Pulmonary artery endothelial cell (primary cell): ENCODE results near the gene SUSD3. TPM values are rescaled to one million over a fixed set of nuclear protein-coding genes. Genes with fewer than 3 reads are reported as not detected.

Experiments used
- DNase-seq: peaks from one replicate; pipeline ENCODE4 v3.0.0-alpha.2; 2011; ENCODE audit warnings: low read depth, low spot score
- total RNA-seq: library from RNA; depleted of rRNA; stranded (reverse); fragments of >200 nt; gene quantifications from 2 replicates; pipeline ENCODE4 v1.2.3, GENCODE V29; 2014

SUSD3 gene
- total RNA-seq, 1 donor from 2014 or later, result 0.13 TPM

DNA sequence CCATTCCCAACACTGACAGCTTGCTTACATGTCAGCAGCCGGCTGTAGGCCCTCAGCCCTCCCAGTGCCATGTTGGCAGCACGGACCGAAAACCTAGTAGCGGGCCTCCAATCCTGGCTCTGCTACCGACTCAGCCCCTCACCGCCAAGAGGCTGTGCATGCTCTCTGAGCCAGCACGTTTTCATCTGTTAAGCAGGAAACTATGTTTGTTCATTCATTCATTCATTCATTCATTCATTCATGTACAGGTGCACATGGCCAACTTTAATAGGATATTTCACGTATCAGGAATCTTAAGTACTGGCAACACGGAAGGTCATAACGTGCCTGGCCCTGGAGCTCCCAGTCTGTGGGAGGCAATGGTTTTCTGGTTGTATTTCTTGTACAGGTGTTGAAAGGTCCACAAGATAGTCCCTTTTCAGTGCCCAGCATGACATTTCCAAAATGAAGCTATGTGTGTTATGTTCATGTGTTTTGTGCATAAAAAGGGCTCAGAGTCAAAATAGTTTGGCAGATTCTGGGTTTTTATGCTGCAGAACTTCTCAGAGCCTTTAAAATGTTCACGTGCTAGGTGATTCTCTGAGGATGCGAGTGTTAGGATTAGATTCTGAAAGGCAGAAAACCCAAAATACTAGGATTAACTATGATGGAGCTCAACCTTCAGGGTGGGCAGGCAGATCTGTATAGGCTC is 17.7 kb downstream of the SUSD3 start:
- no peak for DNase-seq

DNA sequence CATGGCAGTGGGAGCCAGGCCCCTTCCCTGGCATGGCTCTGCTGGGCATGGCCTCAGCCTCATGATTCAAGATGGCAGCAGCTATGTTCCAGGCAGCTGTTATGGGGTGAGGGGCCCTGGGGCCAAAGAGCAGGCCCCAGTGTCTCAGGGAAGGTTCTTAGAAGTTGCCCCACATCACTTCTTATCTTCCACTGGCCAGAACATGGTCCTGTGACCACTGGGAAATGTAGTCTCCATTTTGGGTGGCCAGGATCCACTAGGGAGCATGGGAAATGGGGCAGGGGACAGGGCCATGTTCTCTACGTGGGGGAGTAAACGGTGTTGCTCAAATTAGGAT is 18.3 kb downstream of the SUSD3 start:
- no peak for DNase-seq

DNA sequence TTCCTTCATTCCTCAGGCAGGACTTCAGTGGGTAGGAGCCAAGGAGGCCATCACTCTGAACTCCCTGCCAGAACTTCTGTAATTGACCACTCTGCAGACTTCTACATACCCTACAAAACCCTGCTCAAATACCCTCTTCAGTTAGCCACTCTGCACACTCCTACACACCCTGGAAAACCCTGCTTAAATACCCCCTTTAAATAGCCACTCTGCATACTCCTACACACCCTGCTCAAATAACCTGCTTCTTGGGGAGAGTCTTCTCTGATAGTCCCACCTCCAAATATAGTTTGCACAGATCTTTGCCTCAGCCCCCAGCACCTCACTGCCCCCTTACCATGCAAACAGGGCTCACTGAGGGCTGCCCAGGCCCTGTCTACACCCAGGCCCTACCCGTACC is 18.9 kb downstream of the SUSD3 start:
- no peak for DNase-seq

DNA sequence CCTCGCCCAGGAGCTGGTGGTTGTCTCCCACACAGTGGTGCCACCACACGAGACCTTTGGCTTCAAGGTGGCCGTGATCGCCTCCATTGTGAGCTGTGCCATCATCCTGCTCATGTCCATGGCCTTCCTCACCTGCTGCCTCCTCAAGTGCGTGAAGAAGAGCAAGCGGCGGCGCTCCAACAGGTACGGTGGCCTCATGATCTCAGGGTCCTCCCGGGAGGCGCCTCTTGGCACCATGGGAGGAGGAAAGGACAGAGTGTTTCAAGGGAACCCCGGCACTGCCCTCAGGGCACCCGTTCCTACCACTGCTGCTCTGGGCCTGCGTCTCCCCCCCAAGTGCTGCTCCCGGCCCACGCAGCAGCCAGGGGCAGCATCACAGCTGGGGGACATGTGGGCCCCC is 19.3 kb downstream of the SUSD3 start:
- DNase-seq, result no peak

DNA sequence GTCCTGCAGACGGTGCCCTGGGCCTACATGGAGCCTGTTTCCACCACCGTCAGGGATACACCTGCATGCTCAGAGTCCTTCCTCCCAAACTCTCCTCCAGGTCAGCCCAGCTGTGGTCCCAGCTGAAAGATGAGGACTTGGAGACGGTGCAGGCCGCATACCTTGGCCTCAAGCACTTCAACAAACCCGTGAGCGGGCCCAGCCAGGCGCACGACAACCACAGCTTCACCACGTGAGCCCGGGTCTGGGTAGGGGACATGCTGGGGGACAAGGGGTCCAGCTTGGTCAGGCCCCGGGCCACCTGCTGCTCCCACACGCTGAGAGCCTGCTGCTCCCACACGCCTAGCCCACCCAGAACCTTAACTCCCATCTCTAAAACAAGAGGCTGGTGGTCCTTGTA is 20.9 kb downstream of the SUSD3 start:
- no peak for DNase-seq

DNA sequence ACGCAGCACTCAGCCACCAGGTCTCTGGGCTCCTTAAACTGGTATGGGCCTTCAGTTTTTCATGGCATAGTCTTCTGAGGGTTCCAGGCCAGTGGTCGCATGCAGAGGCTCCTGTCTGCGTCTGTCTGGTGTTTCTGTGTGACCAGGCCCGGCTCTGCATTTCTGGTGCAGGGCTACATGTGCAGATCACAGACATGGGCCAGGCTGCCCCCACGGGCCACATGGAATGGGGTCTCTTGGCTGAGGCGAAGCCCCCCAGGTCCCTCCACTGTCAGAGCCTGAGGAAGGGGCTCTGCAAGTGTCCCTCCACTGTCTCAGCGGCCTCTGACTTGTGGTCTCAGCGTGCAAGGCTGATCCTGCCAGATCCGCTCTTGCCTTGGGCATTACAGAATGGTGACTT is 21.9 kb downstream of the SUSD3 start:
- no peak for DNase-seq

DNA sequence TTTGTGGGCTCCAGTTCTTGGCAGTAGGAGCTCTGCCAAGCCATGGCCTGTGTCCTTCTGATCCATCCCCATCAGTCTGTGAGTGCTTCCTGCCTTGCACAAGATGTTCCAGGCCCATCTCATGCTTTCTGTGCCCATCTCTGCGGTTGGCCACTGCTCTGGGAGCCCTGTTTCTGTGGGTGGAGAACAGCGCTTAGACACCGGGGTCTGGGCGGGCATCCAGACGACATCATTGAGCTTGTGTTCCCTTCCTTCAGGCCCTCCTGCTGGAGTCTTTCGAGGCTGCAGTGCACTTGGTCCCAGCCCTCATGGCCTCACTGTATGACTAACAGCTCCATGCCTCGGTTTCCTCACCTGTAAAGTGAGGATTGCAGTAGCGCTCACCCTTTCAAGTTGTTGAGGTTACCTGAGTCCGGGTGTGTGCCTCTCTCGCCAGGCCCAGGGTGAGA is 22.6 kb downstream of the SUSD3 start:
- DNase-seq, result no peak

DNA sequence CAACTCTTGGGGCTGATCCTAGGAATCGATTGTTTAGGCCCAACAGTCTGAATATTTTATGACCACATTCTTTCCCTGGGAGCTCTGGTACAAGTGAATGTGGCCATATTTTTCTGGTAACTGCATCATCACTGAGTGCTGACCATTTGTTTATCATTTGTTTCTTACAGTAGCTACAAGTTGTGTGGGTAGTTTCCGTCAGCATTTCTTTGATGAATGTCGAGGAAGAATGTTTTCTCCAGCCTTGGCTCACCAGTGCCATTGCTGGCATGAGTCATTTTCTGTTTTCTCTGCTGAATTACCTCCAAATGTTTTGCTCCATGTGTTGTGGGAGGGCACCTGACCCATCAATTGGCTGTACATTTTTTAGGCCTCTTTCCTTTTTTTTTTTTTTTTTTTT is 23.4 kb downstream of the SUSD3 start:
- no peak for DNase-seq

DNA sequence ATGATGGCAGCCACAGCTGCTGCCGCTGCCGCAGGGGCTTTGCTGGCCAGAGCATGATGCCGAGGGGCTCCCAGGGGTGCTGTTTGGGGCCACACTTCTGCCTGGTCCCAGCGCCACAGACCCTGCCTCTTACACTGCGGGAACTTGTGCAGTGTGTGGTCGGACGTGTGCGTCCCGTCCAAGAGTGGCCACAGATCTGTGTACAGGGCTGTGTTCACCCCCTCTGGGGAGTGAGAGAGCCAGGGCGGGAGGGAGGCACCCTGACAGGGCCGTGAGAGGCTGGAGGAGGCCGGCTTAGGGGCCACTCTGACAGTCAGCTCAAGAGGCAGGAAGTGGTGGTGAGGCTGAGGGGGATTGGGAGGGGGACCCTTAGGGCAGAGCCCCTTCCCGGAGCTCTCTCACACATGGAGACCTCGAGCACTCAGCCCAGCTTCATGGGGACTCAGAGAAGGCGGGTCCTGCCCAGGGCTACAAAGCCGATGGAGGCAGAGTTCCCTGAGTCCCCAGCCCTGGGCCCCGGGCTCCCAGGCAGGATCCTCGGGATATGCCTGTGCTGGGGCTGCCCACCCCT is 24.4 kb downstream of the SUSD3 start:
- DNase-seq, result no peak

DNA sequence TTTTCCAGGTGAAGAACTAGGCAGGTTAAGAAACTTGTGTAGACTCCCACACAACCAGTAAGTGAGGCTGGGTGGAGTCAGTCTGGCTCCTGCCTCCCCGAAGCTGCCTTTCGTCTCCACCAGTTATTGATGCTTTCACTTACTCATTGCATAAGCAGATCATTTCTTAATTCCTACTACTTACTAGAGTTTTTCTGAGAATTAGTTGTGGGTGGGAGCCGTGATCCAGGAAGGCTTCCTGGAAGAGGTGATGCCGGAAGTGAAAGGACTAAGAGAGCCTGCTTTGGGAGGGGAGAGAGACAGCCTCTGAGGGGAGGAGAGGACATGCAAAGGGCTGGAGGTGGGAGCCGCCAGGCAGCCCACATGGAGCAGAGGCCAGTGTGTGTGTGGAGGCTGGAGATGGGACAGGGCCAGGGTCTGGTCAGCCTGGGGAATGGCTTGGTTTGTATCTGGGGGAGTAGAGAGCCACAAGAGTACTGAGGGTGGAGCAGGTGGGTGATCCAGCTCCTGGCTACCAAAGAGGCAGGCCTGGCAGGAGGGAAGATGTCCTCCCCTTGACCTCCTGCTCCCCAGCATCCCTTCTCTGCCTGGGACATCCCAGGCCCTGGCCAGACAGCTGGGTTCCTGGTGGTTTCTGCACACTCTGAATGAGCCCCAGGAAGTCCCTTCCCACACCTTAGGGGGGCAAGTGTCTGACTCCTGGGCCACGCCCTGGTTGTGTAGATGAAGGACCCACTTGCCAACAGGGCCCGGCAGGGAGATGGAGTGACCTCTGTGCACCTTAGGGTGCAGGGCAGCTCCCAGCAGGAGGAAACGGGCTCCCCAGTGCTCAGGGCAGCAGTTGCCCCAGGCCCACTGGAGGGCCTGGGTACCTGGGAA is 25.3 kb downstream of the SUSD3 start:
- DNase-seq, result no peak

DNA sequence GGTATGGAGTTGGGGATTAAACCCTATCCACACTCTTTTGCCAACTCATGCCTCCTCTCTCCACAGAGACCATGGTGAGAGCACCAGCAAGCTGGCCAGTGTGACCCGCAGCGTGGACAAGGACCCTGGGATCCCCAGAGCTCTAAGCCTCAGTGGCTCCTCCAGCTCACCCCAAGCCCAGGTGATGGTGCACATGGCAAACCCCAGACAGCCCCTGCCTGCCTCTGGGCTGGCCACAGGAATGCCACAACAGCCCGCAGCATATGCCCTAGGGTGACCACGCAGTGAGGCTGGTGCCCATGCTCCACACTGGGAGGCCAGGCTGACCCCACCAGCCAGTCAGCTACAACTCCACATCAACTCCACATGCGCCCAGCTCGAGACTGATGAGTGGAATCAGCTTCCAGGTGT is 26.0 kb downstream of the SUSD3 start:
- DNase-seq, result no peak

DNA sequence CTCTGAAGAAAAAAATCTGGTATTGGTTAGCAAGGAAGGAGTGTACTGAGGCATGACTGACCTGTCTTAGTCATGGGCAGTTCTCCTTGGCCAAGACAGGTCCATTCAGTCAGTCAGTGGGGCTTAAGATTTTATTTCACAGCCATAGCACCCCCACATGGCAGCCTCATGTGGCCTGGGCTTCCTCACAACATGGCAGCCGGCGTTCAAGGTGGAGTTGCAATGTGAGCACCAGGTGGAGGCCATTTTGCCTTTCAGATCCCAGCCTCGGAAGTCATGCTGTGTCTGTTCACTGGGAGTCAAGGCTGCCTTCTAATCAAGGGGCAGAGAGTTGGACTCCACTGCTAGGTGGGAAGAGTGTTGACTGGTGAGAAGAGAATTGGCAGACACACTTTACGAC is 27.2 kb downstream of the SUSD3 start:
- DNase-seq, result no peak

DNA sequence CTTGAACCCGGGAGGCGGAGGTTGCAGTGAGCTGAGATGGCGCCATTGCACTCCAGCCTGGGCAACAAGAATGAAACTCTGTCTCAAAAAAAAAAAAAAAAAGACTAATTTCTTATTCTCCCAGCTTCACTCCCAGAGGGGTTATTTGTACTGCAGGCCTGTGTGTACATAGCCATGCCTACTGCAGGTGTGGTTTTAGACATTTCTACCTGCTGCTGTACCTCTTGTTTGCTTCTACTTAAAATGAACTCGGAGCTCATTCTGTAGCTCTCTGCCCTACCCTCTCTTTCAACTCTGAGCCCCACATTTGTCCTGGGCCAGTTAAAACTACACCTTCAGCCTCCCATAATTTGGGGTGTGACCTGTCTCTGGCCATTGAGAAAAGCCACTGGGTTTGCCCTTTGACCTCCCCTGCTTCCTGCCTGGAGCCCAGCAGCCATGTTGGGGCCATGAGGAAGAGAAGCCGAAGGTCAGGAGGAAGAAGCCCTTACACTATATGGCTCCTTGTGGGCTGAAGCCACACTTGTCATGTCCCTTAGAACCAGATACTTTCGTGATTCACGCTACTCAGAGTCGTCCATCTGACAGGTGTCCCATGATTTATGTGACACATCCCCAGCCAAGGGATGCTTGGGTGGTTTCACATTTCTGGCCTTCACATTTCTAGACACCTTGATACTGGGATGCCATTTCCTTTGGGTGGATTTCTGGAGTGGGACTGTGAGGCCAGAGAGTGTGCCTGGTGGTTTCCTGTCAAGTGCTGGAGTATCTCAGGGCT is 28.1 kb downstream of the SUSD3 start:
- DNase-seq, result no peak

DNA sequence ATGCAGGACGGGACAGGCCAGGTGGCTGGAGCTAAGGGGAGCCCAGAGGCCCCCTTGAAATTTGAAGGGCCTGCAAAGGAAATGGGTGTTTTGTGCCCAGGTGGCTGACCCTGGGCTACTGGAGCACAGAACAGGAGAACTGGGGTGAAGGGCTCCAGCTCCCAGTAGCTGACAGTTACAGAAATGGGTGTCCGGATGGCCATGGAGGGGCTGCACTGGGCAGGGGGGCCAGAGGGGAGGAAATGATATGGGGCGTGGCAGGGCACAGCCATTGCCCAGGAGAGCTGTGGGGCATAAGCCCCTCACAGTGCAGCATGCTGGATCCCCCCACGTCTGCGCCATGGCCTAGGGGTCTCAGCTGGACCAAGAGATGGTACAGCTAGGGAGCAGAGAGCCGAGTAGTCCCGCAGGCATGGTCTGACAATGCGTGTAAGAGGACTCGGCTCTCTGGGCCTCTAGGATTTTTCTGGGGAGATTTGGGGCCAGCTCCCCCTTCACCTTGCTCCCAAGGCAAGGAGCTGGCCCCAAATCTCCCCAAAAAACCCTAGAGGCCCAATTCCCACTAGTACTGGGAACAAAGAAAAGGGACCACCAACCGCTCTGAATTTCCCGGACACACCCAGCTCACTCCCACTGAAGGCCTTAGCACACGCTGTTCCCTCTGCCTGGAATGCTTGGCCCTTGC is 29.6 kb downstream of the SUSD3 start:
- no peak for DNase-seq

DNA sequence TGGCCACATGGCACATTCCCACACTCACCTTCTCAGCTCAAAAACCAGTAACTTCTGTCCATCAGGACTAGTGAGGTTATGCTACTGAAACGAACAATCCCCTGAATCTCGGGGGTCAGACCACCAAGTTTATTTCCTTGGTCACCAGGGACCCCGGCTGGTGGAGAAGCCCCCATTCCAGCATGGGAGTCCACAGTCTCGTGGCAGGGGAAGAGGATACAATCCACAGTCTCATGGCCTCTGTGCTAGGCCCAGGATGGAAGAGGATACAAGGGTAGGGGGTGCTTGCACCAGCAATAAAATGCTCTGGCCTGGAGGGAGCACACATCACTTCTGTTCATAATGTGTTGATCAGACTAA is 30.1 kb downstream of the SUSD3 start:
- DNase-seq, result no peak

DNA sequence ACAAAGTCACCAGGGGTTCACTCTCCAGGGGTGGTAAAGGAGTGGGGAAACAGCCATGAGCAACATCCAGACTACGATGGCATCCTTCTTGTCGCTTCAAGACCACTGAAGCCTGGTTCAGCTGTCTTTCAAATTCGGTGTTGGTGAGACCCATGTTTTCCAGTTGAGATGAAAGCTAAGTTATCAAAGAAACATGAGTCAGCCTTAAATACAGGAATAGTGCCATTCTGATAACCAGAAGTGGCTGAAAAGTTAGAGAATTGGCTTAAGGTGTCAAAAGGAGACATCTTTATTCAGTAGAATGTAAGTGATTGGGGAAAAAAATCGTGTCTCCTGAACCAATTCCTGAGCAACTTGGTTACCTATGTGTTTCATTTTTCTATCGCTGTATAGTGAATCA is 30.5 kb downstream of the SUSD3 start:
- no peak for DNase-seq

DNA sequence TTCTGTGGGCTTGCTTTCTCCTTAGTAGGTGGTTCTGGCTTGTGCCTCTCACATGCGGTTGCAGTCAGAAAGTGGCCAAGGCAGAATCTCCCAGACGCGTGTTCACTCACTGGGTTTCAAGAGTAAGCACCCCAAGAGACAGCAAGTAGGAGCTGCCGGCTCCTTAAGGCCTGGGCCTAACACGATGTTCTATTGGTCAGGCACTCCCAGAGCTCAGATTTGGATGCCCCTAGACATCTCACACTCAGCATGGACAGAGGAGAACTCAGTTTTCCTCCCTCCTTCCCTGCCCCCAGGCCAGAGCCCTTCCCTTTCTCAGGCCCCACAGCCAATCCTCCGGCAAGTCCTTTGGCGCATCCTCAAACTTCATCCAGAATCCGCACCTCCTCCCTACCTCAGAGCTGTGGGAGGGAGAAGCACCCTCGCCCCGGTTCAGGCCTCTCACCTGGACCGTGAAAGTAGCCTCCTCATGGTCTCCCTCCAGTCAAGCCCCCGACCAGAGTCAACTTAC is 31.0 kb downstream of the SUSD3 start:
- DNase-seq, result no peak

DNA sequence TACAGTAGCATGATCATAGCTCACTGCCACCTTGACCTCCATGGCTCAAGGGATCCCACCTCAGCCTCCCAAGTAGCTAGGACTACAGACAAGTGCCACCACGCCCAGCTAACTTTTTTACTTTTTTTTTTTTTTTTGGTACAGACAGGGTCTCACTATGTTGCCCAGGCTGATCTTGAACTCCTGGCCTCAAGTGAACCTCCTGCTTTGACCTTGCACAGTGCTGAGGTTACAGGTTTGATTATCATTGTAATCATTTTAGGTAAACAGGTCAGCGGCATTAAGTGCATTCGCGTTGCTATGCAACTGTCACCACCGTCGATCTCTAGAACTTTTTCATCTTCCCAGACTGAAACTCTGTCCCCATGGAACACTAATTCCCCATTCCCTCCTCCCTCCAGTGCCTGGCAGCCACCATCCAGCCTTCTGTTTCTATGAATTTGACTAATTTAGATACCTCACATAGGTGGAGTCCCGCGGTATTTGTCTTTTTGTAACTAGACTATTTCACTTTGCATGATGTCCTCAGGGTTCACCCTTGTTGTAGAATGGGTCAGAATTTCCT is 31.7 kb downstream of the SUSD3 start:
- no peak for DNase-seq

DNA sequence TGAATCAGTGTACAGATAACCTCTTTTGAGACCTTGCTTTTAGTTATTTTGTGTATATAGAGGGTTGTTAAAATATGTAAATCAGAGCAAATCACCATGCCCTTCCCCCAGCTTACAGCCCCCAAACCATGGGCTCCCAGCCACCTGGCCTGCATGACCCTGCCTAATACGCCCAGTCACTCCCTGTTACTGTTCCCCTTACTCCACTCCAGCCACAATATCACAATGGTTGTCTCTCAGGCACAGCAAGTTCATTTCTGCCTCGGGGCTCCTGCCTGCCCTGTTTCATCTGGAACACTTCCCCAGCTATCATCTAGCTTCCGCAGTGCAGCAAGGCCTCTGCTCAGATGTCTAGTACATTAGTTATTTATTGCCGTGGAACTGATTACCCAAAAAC is 32.6 kb downstream of the SUSD3 start:
- no peak for DNase-seq

DNA sequence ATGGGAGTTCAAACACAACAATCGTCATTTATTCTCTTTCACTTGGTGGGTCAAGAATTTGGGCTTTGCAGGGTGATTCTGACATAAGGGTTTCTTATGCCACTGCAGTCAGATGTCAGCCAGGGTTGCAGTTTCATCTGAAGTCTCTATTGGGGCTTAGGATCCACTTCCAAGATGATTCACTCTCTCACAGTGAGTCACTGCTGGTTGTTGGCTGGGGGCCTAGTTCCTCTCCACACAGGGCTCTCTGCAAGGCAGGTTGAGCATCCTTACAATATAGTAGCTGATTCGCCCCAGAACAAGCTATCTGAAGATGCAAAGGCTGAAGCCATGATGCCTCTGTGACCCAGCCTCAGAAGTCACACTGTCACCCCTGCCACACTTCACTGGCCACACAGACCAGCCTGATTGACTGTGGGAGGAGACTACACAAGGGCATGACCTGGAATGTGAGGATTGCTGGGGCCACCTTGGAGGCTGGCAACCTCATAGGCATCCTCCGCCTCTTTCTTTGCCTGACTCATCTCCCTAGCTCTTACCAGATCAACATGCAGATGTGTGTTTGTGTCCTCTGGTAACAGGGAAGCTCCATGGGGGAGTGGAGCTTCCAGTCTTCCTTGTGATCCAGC is 33.1 kb downstream of the SUSD3 start:
- DNase-seq, result no peak
